NCI-H2196 treated with DMSO at 0.1 percent for 48 hours (cell line): ENCODE data around the gene ZNF536.
"Not testable (repeated sequence)": the region's sequence is repeated elsewhere in the genome, so short reads cannot be mapped to it uniquely, and the experiment has no call there.

Source experiments
- DNase-seq: peaks from one replicate; lab custom pipeline; 2025; ENCODE audit not compliant: unreplicated experiment; lab: John Stamatoyannopoulos, UW

Gene ZNF536

DNA sequence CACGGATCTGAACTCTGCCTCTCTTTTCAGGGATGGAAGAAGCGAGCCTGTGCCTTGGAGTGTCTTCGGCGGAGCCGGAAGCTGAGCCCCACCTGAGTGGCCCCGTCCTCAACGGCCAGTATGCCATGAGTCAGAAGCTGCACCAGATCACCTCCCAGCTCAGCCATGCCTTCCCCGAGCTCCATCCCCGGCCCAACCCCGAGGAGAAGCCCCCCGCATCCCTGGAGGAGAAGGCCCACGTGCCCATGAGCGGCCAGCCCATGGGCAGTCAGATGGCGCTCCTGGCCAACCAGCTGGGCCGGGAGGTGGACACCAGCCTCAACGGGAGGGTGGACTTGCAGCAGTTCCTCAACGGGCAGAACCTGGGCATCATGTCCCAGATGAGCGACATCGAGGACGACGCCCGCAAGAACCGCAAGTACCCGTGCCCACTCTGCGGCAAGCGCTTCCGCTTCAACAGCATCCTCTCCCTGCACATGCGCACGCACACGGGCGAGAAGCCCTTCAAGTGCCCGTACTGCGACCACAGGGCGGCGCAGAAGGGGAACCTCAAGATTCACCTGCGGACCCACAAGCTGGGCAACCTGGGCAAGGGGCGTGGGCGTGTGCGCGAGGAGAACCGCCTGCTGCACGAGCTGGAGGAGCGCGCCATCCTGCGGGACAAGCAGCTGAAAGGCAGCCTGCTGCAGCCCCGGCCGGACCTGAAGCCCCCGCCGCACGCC is 71.5 kb downstream of the ZNF536 start:
- DNase-seq: no peak

DNA sequence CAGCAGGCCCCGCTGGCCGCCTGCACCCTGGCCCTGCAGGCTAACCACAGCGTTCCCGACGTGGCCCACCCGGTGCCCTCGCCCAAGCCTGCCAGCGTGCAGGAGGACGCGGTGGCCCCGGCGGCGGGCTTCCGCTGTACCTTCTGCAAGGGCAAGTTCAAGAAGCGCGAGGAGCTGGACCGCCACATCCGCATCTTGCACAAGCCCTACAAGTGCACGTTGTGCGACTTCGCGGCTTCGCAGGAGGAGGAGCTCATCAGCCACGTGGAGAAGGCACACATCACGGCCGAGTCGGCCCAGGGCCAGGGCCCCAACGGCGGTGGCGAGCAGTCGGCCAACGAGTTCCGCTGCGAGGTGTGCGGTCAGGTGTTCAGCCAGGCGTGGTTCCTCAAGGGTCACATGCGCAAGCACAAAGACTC is 72.1 kb downstream of the ZNF536 start:
- DNase-seq: no peak

DNA sequence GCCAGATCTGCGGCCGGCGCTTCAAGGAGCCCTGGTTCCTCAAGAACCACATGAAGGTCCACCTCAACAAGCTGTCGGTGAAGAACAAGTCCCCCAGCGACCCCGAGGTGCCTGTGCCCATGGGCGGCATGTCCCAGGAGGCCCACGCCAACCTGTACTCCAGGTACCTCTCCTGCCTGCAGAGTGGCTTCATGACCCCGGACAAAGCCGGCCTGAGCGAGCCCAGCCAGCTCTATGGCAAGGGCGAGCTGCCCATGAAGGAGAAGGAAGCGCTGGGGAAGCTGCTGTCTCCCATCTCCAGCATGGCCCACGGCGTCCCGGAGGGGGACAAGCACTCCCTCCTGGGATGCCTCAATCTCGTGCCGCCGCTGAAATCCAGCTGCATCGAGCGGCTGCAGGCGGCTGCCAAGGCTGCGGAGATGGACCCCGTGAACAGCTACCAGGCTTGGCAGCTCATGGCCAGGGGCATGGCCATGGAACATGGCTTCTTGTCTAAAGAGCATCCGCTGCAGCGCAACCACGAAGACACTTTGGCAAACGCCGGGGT is 72.6 kb downstream of the ZNF536 start:
- no peak for DNase-seq

GRCh38 chr19:30445385-30445784 is 73.2 kb downstream of the ZNF536 start:
- no peak for DNase-seq

GRCh38 chr19:30446120-30446519 is 73.9 kb downstream of the ZNF536 start:
- DNase-seq: not testable (repeated sequence)

GRCh38 chr19:30446850-30447552 is 74.8 kb downstream of the ZNF536 start:
- DNase-seq: no peak

GRCh38 chr19:30447553-30447870 is 75.3 kb downstream of the ZNF536 start:
- no peak for DNase-seq

- no peak for DNase-seq
These were observed 76.3 kb downstream of the ZNF536 start for GRCh38 chr19:30448386-30449077.

- DNase-seq: no peak
These were observed 77.0 kb downstream of the ZNF536 start for GRCh38 chr19:30449078-30449590.

GRCh38 chr19:30449673-30450072 is 77.5 kb downstream of the ZNF536 start:
- no peak for DNase-seq

- DNase-seq: no peak
These were observed 77.9 kb downstream of the ZNF536 start for GRCh38 chr19:30450100-30450499.

DNA sequence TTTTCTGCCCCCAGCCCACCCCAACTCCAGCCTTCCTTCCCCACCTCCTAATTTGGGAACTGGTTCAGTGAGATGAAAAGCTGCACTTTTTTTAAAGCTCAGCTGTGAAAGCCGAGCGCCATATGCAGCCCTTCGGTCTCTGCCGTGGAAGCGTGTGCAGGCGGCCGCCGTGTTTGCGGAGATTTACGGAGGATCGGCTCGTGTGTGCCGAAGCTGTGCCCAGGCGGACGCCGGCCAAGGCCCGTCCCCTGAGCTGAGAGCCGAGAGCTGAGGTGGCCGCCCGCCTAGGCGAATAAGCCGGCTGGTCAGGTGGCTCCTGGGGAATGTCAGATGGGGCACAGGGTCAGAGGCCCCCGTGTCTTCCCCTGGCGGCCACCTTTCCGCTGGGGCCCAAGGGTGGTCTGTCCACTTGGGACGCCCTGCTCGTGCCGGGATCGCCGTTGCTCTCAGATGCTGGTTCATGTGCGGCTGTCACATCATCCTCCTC is 78.7 kb downstream of the ZNF536 start:
- no peak for DNase-seq

- no peak for DNase-seq
These were observed 80.7 kb downstream of the ZNF536 start for GRCh38 chr19:30452931-30453330.

DNA sequence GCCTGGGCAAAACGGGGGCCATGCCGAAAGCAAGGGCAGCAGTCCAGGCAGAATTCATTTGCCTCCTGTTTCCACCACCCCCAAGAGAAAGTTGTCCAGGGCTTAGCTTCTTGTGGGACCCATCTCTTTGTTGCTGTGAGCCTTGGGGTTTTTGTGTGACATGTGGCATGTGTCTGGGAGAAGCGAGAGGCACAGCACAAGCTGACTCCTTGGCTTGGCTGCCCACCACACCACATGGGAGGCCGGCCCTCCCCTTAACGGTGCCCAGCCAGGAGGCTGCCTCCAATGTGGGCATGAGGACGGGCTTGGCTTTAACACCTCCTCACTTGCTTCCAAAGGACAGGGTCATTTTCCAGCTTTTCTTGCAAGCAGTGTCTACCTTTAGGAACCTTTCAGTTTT is 81.6 kb downstream of the ZNF536 start:
- DNase-seq: no peak

GRCh38 chr19:30455881-30456280 is 83.7 kb downstream of the ZNF536 start:
- DNase-seq: no peak

DNA sequence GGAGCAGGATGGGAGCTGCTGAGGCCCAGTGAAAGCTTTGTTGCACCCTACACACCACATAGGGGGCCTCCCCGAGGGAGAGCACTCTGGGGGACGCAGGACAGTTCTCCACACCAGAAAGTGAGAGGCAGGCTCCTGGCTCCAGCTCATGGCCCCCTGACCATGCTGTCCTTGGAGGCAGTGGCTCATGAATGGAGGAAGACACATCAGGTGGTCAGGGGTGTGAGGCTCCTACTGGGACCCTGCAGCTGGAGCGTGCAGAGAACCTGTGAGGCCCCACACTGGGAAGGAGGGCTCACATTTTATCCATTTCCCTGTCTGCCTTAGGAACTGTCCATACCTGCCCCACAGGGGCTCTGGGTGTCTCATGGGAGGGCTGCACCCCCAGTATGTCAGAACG is 85.3 kb downstream of the ZNF536 start:
- no peak for DNase-seq

DNA sequence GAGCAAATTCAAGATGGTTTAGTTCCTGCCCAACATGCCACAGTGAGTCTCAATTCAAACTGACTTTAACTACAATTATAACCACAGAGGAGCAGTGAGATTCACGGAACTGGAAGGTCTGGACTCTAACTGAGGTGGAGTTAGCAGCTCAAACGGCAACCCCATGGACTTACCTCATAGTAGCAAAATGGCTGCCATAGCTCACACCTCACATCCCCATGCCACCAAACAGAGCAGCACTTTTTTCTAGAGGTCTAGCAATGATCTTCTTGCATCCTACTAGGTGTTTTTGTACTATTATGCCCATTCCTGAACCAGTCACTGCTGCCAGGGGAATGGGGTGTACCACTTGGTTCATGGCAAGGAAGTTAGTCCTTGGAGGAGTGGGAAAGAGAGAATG is 87.7 kb downstream of the ZNF536 start:
- DNase-seq: no peak

DNA sequence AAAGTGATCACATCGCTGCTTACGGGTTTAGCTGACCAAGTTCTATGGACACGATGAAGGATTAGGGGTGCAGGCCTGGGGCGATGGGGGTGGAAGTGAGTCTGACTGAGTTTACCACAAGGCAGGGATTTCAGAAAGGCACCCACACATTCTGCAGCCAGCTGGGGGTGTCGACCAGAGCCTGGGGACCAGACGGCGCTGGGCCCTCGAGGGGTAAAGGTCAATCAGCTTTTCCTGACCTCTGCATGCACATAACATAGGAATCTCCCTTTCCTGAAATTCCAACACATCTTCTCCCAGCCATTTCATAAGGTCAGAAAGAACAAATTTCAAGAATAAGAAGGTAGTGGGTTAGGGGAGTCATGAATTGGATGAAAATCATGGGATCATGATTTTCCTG is 92.0 kb downstream of the ZNF536 start:
- no peak for DNase-seq

DNA sequence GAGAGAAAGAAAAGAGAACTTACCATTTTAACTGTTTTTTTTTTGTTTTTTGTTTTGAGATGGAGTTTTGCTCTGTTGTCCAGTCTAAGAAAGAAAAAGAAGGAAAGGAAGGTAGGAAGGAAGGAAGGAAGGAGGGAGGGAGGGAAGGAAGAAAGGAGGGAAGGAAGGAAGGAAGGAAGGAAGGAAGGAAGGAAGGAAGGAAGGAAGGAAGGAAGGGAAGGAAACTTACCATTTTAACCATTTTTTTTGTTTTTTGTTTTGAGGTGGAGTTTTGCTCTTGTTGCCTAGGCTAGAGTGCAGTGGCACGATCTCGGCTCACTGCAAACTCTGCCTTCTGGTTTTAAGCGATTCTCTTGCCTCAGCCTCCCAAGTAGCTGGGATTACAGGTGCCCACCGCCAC is 94.4 kb downstream of the ZNF536 start:
- DNase-seq: not testable (repeated sequence)

DNA sequence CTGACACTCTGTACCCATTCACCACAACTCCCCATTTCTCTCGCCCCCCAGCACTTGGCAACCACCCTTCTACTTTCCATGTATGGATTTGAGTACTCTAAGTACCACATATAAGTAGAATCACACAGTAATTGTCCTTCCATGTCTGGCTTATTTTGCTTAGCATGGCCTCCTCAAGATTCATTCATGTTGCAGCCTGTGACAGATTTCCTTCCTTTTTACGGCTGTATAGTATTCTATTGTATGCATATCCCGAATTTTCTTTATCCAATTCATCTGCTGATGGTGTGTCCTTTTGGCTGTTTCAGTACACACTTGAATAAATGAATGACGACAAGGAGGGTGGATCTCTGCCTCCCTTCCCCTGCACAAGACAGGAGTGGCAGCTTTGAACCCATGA is 95.1 kb downstream of the ZNF536 start:
- DNase-seq: no peak

DNA sequence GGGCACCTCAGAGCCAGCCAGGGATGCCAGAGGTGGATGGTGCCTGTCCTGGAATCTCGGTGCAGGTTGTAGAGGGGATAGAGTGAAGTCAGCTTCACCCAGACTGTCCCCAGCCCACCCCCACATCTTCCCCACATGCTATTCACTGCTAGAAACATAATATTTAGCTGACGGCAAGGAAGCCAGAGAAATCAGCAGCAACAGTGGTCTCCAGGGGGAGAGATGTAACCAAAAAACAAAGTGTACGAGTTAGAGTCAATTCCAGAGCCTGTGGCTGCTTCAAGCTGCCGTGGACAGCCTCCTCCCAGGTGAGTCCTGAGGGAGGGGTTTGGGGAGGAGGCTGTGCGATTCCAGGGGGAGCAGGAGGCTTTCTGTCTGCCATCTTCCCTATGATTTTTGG is 97.6 kb downstream of the ZNF536 start:
- no peak for DNase-seq

DNA sequence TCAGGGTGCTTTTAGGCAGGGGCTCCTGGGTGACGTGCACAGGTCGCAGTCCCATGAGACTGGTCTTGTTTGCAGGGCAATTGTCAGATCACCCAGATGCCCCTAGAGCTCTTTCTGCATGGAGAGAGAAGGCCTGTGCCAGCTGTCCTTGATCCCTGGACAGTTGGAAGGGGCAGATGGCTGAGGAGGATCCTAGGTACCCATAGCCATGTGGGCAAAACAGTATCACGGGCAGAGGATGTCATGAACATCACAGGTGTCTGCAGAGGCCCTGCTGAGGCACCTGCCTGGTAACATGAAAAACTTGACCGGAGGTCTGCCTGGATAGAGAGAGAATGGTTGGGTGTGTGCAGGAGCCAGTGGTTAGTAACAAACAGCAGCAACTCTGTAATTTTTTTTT is 99.3 kb downstream of the ZNF536 start:
- no peak for DNase-seq
